Measurements from ENCODE around the gene NBPF3.

The NBPF3 gene

DNA sequence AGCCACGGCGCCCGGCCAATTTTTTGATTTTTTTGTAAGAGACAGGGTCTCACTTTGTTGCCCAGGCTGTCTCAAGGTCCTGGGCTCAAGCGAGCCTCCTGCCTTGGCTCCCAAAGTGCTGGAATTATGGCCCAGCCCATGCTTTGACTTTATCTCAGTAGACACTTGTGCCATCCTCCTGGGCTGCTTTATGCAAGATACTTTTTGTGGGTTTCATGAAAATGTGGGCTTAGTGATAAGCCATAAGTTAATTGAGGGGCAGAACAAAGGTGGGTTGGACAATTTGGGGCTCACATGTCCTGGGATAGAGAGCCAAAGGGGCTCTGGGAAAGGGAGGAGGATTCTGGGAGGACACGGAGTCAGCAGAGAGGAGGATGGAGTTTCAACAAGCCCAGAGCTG is 91.3 kb downstream of the NBPF3 start:
- in situ Hi-C loops (cut with HindIII; ENCODE audit: low sequenced_read_pairs), result no loop called here
- TF ChIP-seq, protein P1, sequence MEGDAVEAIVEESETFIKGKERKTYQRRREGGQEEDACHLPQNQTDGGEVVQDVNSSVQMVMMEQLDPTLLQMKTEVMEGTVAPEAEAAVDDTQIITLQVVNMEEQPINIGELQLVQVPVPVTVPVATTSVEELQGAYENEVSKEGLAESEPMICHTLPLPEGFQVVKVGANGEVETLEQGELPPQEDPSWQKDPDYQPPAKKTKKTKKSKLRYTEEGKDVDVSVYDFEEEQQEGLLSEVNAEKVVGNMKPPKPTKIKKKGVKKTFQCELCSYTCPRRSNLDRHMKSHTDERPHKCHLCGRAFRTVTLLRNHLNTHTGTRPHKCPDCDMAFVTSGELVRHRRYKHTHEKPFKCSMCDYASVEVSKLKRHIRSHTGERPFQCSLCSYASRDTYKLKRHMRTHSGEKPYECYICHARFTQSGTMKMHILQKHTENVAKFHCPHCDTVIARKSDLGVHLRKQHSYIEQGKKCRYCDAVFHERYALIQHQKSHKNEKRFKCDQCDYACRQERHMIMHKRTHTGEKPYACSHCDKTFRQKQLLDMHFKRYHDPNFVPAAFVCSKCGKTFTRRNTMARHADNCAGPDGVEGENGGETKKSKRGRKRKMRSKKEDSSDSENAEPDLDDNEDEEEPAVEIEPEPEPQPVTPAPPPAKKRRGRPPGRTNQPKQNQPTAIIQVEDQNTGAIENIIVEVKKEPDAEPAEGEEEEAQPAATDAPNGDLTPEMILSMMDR (IDR thresholded peaks at IDR 0.05; ENCODE audit: low read depth, low read length, missing control alignments), result no peak
- no peak overlapping the region for H3K4me3 ChIP-seq (ENCODE audit: low read depth, low read length)
- no peak for DNase-seq (ENCODE audit: low read depth)

DNA sequence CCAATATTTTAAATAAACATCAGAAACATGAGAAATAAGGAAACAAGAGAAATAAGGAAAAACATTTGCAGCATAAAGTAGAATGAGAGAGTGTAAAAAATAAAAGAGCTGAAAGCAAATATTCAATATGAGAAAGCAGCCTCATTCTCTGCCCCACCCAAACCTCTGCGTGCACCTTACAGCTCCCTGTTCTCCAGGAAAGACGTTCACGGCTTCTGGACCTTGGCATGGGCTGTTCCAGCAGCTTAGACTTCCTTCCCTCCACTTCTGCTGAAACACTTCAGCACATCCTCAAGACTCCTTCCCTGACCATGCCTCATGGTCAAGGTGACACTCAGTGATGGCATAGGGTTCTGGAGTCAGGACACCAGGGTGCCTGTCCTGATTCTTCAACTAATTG is 92.6 kb downstream of the NBPF3 start:
- TF ChIP-seq, protein P1 (IDR thresholded peaks at IDR 0.05; ENCODE audit: low read depth, low read length, missing control alignments), result no peak
- in situ Hi-C loops (cut with HindIII; ENCODE audit: low sequenced_read_pairs), result no loop called here
- H3K4me3 ChIP-seq (ENCODE audit: low read depth, low read length), result no peak overlapping the region
- DNase-seq (ENCODE audit: low read depth), result no peak

DNA sequence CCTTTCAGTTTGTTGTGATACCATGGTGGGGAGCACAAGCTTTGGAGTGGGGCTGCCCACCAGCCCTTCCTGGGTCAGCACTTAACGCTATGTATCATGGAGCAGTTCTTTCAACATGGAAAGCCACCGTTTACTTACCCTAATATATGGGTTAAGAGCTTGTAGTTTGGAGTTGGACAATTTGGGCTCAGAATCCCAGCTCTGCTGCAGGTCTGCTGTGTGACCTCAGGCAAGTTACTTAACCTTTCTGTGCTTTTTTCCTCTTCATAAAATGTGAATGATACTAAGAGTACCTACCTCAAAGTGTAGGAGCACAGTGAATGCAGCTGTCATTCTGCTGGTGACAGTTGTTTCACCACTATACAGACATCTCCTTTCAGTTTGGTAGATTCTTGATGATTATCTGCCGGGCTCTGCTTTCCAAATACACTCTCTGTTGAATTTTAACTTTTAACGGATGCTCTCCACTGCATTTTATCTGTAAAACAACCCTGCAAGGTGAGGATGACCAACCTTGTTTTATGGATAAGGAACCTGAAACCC is 93.1 kb downstream of the NBPF3 start:
- DNase-seq (ENCODE audit: low read depth), result no peak
- H3K4me3 ChIP-seq (ENCODE audit: low read depth, low read length), result no peak overlapping the region
- in situ Hi-C loops (cut with HindIII; ENCODE audit: low sequenced_read_pairs), result no loop called here
- TF ChIP-seq, protein P1 (IDR thresholded peaks at IDR 0.05; ENCODE audit: low read depth, low read length, missing control alignments), result no peak

DNA sequence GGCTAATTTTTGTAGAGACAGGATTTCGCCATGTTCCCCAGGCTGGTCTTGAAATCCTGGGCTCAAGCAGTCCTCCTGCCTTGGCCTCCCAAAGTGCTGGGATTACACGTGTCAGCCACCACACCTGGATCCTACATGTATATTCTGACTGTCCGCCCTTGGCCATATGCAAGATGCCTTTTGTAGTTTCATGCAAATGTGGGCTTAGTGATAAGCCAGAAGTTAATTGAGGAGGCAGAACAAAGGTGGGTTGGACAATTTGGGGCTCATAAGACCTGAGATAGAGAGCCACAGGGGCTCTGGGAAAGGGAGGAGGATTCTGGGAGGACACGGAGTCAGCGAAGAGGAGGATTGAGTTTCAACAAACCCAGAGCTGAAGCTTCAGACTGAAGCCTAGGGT is 94.2 kb downstream of the NBPF3 start:
- TF ChIP-seq, protein P1 (IDR thresholded peaks at IDR 0.05; ENCODE audit: low read depth, low read length, missing control alignments), result no peak
- H3K4me3 ChIP-seq (ENCODE audit: low read depth, low read length), result no peak overlapping the region
- in situ Hi-C loops (cut with HindIII; ENCODE audit: low sequenced_read_pairs), result no loop called here
- DNase-seq (ENCODE audit: low read depth), result no peak

Data from astrocyte of the cerebellum (primary cell).